Adrenal gland (tissue), 12 donors: Measurements from ENCODE around the gene NKAIN2. TPM values are rescaled to one million over a fixed set of nuclear protein-coding genes. Genes with fewer than 3 reads are reported as not detected.
"Not testable (repeated sequence)": the region's sequence is repeated elsewhere in the genome, so short reads cannot be mapped to it uniquely, and the experiment has no call there.

Experiments used
- DNase-seq, 7 donors: peaks; one replicate each; pipeline ENCODE4 v3.0.0-alpha.2; 2019 to 2020
- H3K27ac ChIP-seq, 5 donors: fragments of 200-600 bp; sonication (generic) in 4 of 5; 1 replicate in 3 of 5; 2 replicates in 2 of 5; pipeline versions ENCODE4 v1.5.1 to v1.8.0; 2016 to 2020; ENCODE audit warnings: mild to moderate bottlenecking in 1 of 5
- H3K27me3 ChIP-seq: fragments of 200-600 bp; 2 replicates; pipeline ENCODE4 v1.8.0; 2021
- H3K36me3 ChIP-seq, 2 donors: fragments of 200-600 bp; replicated peaks in 1 of 2; 1 replicate in 1 of 2; 2 replicates in 1 of 2; pipeline versions ENCODE4 v1.5.1 to v1.8.0; 2018 to 2022
- H3K4me1 ChIP-seq, 2 donors: fragments of 200-600 bp; replicated peaks in 1 of 2; 1 replicate in 1 of 2; 2 replicates in 1 of 2; pipeline versions ENCODE4 v1.5.1 to v1.8.0; 2018 to 2021
- H3K4me3 ChIP-seq, 4 donors: fragments of 200-600 bp; sonication (generic) in 3 of 4; one replicate each; pipeline ENCODE4 v1.5.1; 2016 to 2018
- H3K9me3 ChIP-seq, 3 donors: fragments of 200-600 bp; sonication (generic) in 1 of 3; replicated peaks in 1 of 3; 1 replicate in 2 of 3; 2 replicates in 1 of 3; pipeline versions ENCODE4 v1.5.1 to v1.8.0; 2016 to 2021
- CTCF ChIP-seq, 6 experiments: fragments of 450-650 bp in 4 of 6; fragments of 200-600 bp in 2 of 6; sonication (generic) in 1 of 6; IDR thresholded peaks; 1 replicate in 5 of 6; 2 replicates in 1 of 6; pipeline versions ENCODE4 v1.5.1 to v1.8.0; 2016 to 2021; ENCODE audit warnings: antibody characterized with exemption in 6 of 6, mild to moderate bottlenecking in 2 of 6, moderate library complexity in 1 of 6
- POLR2A ChIP-seq, 2 donors: fragments of 450-650 bp; IDR thresholded peaks; one replicate each; pipeline ENCODE4 v1.6.1; 2017; ENCODE audit warnings: antibody characterized with exemption in 2 of 2, mild to moderate bottlenecking in 2 of 2, moderate library complexity in 1 of 2
- WGBS, 4 donors: extraction: QIAGEN DNeasy Blood & Tissue Kit in 2 of 4; methylation state at CpG; one replicate each; pipeline versions ENCODE4 v1.1.5 to v1.1.7; 2013 to 2017; 5-methylcytosine and 5-hydroxymethylcytosine counted together
- intact Hi-C, 2 donors: fragments of 100-400 bp; cut with DNase I; formaldehyde crosslinking; loops; one replicate each; pipeline versions ENCODE4 v1.14.1 to v1.15.0; 2022 to 2023
- polyA plus RNA-seq, 3 donors: library from polyadenylated mRNA; stranded (reverse); fragments of 200-250 nt in 2 of 3; fragments of 350-450 nt in 1 of 3; fragmentation: Illumina TruSeq in 1 of 3; extraction: RNeasy Lipid Tissue Mini Kit (QIAGEN cat#74804) in 1 of 3; gene quantifications; one replicate each; pipeline ENCODE4 v1.2.3, GENCODE V29; 2013 to 2014
- total RNA-seq, 9 donors: library from RNA; depleted of rRNA in 4 of 9; stranded (reverse); fragments of >200 nt in 4 of 9; fragments of 120-200 nt in 1 of 9; fragmentation: NEBNext Ultra II Directional in 1 of 9; extraction: Animal tissue kit (Norgen Biotek cat#: 25700) in 1 of 9; gene quantifications; one replicate each; pipeline versions ENCODE4 v1.1.0 to v1.2.4, GENCODE V29; 2013 to 2023
- donor health status: healthy with polysubstance abuse.
- donor health status: Bipolar disorder and iron deficiency.
- donor health status: DM: yes; HTN: yes; CAD: no.
- donor health status: DM: no; HTN: no; CAD: no.
- donor health status: DM: no; HTN: no; CAD: no.
- donor health status: DM: yes; HTN: yes; CAD: no.

Gene NKAIN2
- total and polyA plus RNA-seq, 12 donors, result under 0.01 to 0.61 (median 0.23) TPM; not detected in 3

- Histone ChIP-seq H3K4me3 (no peak overlapping the region), H3K27ac (no peak overlapping the region), H3K9me3 (no peaks in the 10 kb centered on the region), H3K27me3 (no peaks in the 10 kb centered on the region), H3K4me1 (no peaks in the 10 kb centered on the region), H3K36me3 (no peaks in the 10 kb centered on the region)
- WGBS, 4 donors, result 43 to 76% (median 58%) methylated on average over 1 of the region's 1 CpG
- DNase-seq, result no peak
- TF ChIP-seq CTCF (IDR thresholded peaks at IDR 0.05) (no peak), POLR2A (IDR thresholded peaks at IDR 0.05) (no peak)
- intact Hi-C loops, result no loop called here
Observed at GRCh38 chr6:124330197-124330596, 526.5 kb downstream of the NKAIN2 start.

GRCh38 chr6:124334359-124334758 lies 530.7 kb downstream of the NKAIN2 start:
- Histone ChIP-seq H3K27me3 (no peaks in the 10 kb centered on the region), H3K27ac (no peak overlapping the region), H3K4me1 (no peaks in the 10 kb centered on the region), H3K4me3 (no peak overlapping the region), H3K36me3 (no peaks in the 10 kb centered on the region), H3K9me3 (no peaks in the 10 kb centered on the region)
- no peak for DNase-seq
- WGBS, 4 donors, result 49 to 70% (median 58%) methylated on average over 4 of the region's 4 CpGs
- intact Hi-C loops, result no loop called here
- TF ChIP-seq CTCF (IDR thresholded peaks at IDR 0.05) (no peak), POLR2A (IDR thresholded peaks at IDR 0.05) (no peak)

GRCh38 chr6:124339610-124340334 lies 536.1 kb downstream of the NKAIN2 start:
- no peaks in the 10 kb centered on the region for H3K4me1 ChIP-seq
- no peaks in the 10 kb centered on the region for H3K27me3 ChIP-seq
- no peaks in the 10 kb centered on the region for H3K36me3 ChIP-seq
- DNase-seq, result no peak
- WGBS, 4 donors, result 71 to 84% (median 74%) methylated on average over 5 of the region's 5 CpGs
- TF ChIP-seq POLR2A (IDR thresholded peaks at IDR 0.05), result no peak
- TF ChIP-seq CTCF (IDR thresholded peaks at IDR 0.05), result no peak
- H3K4me3 ChIP-seq, result no peak overlapping the region
- intact Hi-C loops, result no loop called here
- H3K27ac ChIP-seq, result no peak overlapping the region
- no peaks in the 10 kb centered on the region for H3K9me3 ChIP-seq

DNA sequence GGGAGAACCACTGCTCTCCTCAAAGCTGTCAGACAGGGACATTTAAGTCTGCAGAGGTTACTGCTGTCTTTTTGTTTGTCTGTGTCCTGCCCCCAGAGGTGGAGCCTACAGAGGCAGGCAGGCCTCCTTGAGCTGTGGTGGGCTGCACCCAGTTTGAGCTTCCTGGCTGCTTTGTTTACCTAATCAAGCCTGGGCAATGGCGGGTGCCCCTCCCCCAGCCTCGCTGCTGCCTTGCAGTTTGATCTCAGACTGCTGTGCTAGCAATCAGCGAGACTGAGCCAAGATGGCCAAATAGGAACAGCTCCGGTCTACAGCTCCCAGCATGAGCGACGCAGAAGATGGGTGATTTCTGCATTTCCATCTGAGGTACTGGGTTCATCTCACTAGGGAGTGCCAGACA lies 544.7 kb downstream of the NKAIN2 start:
- H3K4me1 ChIP-seq, H3K9me3 ChIP-seq, H3K27ac ChIP-seq, H3K27me3 ChIP-seq, H3K36me3 ChIP-seq, DNase-seq, intact Hi-C loops, H3K4me3 ChIP-seq: not testable (repeated sequence)
- 85 to 90% (median 88%) methylated on average over 3 to 6 of the region's 6 CpGs; no CpG with 5 or more reads in 1 of the 4 donors for WGBS, 4 donors

GRCh38 chr6:124355146-124355545 lies 551.5 kb downstream of the NKAIN2 start:
- no peak for DNase-seq
- H3K27ac ChIP-seq, result no peak overlapping the region
- no peak for TF ChIP-seq POLR2A (IDR thresholded peaks at IDR 0.05)
- TF ChIP-seq CTCF (IDR thresholded peaks at IDR 0.05), result no peak
- WGBS, 4 donors, result 73 to 83% (median 77%) methylated on average over 4 of the region's 4 CpGs
- H3K9me3 ChIP-seq, result no peaks in the 10 kb centered on the region
- H3K36me3 ChIP-seq, result no peaks in the 10 kb centered on the region
- intact Hi-C loops, result no loop called here
- no peaks in the 10 kb centered on the region for H3K27me3 ChIP-seq
- H3K4me3 ChIP-seq, result no peak overlapping the region
- H3K4me1 ChIP-seq, result no peaks in the 10 kb centered on the region
